Measurements from ENCODE around the gene CACNA2D3. TPM values are rescaled to one million over a fixed set of nuclear protein-coding genes. Genes with fewer than 3 reads are reported as not detected.

The CACNA2D3 gene
- total RNA-seq, 1 donor from 2014 or later, result 0.48 TPM

DNA sequence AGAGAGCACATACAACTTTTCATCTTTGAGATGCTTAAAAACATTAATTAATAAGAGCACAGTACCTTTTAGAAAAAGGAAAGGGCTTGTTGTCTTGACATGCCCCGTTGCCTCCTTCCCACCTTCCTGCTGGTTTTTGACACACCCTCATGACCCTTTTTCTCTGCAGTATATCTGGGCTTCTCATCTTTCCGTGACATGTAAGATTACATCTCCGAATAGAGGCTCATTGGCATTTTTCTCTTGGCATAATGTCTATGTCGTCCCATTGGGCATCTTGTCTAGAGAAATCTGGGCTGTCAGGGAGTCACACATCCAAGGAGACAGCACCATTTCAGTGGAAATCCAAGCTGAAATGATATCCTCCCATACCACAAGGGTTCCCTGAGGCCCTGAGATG is 741.4 kb downstream of the CACNA2D3 start:
- no peak for DNase-seq (ENCODE audit: low spot score)

DNA sequence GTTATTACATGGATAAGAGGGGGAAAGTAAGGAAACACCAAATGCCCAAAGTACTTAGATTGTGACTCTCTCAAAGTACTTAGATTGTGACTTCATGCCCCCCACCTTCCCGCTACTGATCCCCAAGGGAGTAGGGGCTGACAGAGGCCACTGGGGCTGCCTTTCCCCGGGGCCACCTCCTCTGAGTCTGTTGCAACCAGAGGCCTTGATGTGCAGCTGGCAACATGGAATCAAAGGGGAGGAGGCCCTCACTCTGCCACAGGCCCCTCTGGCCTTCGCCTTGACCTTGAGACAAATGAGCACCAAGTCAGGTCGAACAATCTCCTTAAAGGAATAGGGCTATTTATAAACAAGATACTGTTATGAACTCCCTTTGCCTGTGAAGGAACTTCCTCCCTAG is 743.0 kb downstream of the CACNA2D3 start:
- no peak for DNase-seq (ENCODE audit: low spot score)

- no peak for DNase-seq (ENCODE audit: low spot score)
These were observed 743.9 kb downstream of the CACNA2D3 start for GRCh38 chr3:54866251-54866650.

GRCh38 chr3:54870423-54870822 is 748.1 kb downstream of the CACNA2D3 start:
- DNase-seq (ENCODE audit: low spot score), result no peak

- no peak for DNase-seq (ENCODE audit: low spot score)
These were observed 749.5 kb downstream of the CACNA2D3 start for GRCh38 chr3:54871867-54872266.

- no peak for DNase-seq (ENCODE audit: low spot score)
These were observed 751.0 kb downstream of the CACNA2D3 start for GRCh38 chr3:54873059-54874010.

DNA sequence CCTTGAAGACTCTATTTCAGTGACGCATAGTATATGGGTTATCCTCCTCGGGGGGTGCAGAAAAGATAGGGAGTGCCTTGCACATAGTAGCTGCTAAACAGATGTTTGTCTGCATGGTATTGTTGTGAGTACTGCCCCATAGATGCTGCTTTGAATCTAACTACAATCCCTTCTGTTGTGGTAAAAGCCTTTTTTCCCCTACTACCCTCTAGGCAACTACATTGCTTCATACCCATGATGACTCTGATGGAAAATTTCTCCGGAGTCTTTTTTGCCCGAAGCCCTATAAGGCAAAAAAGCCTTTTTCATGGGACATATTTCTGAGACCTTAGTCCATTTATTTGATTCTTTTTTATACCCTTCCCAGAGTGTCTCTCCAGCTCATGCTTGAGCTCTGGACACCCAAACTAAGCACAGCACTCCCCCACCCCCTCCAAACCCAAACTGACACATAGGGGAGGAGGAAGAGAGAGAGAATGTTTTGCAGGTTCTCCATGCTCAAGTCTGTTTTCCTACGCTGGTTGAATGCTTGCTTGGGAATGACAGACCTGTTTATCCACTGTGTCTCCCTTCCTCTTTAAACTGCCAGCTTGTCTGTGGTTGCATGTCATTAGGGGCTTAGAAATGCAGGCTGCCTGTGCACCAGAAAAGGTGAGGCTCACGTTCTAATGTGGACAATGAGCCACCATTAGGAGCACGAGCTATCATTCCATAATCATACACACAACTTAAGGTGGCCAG is 752.6 kb downstream of the CACNA2D3 start:
- no peak for DNase-seq (ENCODE audit: low spot score)

DNA sequence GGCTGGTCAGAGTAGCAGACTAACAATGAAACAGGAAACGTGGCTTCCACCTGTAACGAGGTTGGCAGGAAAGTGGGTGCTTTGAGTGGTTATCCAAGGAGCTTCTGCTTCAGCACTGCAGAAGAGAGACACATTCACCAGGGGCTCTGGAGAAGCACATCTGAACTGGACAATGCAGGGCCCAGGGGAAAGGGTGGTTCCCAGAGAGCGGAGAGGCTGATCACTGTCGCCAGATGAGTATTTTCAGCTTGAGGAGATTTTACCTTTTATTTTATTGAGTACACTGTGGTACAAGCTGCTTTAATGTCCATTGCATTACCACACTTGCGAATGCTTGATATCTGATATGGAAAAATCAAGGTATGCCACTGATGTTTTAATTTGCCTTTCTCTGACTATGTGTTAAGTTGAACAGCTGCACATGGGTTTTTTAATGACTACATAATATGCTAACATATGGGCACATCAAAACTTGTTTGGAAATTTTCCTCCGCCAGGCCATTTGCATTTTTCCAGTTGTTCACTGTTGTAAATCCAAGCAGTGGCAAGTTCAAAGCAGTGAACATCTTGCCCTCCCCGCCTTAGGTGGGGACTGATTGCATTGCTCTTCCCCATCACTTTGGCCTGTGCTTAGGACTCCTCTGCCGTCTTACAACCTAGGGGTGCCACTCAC is 753.4 kb downstream of the CACNA2D3 start:
- DNase-seq (ENCODE audit: low spot score), result no peak

- DNase-seq (ENCODE audit: low spot score), result no peak
These were observed 754.3 kb downstream of the CACNA2D3 start for GRCh38 chr3:54876694-54877093.

DNA sequence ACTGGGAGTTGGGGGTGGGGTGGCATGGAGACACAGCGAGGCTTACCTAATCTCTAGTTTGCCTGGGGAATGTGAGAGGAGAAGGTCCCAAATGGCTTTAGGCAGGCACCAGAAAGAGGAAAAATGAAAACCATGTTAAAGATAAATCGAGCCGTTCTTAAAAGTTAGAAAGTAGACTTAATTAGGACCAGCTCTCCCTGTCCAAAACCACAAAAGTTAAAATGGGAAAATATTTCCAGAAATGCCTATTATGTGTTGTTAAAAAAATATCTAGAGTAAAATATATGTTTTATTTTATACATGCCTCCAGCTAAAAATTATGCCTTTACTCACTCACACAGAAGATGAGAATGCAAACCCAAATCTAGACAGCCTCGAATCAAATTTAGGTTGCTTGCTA is 755.4 kb downstream of the CACNA2D3 start:
- no peak for DNase-seq (ENCODE audit: low spot score)

DNA sequence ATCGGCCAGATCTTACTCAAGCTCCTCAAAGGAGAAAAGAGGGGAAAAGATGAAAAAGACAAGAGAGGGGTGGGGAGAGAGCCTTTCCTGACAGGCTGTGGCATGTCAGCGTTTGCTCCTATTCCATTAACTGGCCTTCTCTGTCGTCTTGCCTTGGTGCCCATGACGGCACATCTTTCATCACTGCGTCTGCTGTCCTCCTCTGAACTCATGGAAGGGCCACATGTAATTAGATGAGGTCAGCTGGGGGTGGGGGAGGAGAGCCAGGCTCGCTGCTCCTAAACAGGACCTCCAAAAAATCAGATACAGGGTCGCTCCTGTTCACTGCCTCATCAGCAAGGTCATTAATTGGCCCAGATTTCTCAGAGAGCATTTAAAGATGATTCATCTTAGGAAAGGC is 755.8 kb downstream of the CACNA2D3 start:
- no peak for DNase-seq (ENCODE audit: low spot score)

DNA sequence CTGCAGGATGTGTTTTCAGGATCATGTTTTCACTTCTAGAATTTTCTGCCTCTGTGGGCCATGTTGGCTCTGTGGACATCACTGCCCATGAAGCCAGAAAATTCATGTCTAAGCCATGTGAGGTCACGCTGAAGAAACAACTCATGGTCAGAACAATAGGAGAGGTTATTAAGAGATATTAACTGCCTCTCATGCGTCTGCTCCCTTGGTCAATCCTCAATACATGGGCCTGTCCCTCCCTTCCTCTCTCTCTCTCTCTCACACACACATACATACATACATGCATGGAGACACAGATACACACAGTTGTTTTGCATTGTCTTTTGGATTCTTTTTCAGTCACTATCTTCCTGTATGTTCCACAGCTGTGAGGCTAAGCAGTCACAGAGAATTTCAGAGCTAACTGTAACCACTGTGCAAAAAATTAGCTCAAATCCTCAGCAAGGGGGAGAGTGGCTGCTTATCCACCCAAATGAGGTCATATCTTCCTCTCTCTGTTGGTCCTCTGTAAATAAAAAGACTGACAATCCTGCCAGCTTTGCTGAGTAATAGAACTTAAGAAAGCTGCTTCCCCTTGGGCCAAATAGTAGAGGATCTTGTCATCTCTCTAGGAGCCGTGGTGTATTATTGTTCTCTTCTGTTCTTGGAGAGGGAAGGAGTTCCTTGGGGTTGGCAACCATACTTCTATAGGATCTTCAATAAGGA is 759.9 kb downstream of the CACNA2D3 start:
- DNase-seq (ENCODE audit: low spot score), result no peak

- DNase-seq (ENCODE audit: low spot score), result no peak
These were observed 765.8 kb downstream of the CACNA2D3 start for GRCh38 chr3:54888162-54888561.

DNA sequence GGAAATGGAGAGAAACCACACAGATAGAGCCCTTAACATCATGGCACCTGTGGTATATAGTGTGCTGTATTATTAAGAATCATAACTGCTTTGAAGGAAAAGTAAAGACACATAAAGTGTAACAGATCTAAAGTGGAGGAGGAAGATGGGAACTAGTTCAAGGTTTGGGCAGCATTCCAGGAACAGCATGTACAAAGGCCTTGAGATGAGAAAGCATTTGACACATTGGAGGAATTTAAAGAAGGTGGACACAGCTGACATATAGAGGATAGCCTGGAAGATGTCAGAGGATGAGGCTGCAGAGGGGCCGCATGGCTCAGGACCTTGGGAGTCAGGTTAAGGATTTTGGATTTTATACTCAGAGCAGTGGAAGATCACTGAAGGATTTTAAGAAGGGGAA is 766.5 kb downstream of the CACNA2D3 start:
- DNase-seq (ENCODE audit: low spot score), result no peak

DNA sequence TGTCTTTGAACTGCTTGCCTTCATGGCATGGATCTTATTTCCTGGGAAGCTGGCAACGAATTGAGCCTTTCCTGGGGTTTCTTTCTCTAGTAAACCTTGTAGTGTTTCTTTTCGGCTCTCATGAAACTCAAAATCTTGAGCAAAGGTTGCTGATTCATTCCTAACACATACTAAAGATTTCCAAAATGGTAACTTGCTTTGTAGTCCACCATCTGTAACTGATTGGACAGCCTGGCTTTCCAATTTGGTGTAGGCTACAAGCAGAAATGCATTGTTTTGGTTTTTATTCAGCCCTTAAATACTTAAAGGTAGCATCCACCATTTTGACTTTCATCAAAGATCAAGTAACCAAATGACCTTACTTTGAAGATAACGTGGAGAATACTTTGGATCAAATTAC is 767.4 kb downstream of the CACNA2D3 start:
- DNase-seq (ENCODE audit: low spot score), result no peak

- DNase-seq (ENCODE audit: low spot score), result no peak
These were observed 769.2 kb downstream of the CACNA2D3 start for GRCh38 chr3:54891540-54891897.

- no peak for DNase-seq (ENCODE audit: low spot score)
These were observed 769.8 kb downstream of the CACNA2D3 start for GRCh38 chr3:54892168-54892567.

- no peak for DNase-seq (ENCODE audit: low spot score)
These were observed 773.3 kb downstream of the CACNA2D3 start for GRCh38 chr3:54895613-54896012.

- DNase-seq (ENCODE audit: low spot score), result no peak
These were observed 774.8 kb downstream of the CACNA2D3 start for GRCh38 chr3:54897028-54897711.

- DNase-seq (ENCODE audit: low spot score), result no peak
These were observed 776.9 kb downstream of the CACNA2D3 start for GRCh38 chr3:54899273-54899672.
